ENCODE measurements around the gene HPN. TPM values are rescaled to one million over a fixed set of nuclear protein-coding genes. Genes with fewer than 3 reads are reported as not detected.

HPN gene
- polyA plus RNA-seq, 1 donor = 0.23 TPM

GRCh38 chr19:35105411-35106290, 64.1 kb downstream of the HPN start:
- no peak for DNase-seq (ENCODE audit: low read depth)

GRCh38 chr19:35106291-35106583, 64.7 kb downstream of the HPN start:
- DNase-seq (ENCODE audit: low read depth) = no peak

- no peak for DNase-seq (ENCODE audit: low read depth)
Observed at GRCh38 chr19:35106898-35107541, 65.5 kb downstream of the HPN start.

DNA sequence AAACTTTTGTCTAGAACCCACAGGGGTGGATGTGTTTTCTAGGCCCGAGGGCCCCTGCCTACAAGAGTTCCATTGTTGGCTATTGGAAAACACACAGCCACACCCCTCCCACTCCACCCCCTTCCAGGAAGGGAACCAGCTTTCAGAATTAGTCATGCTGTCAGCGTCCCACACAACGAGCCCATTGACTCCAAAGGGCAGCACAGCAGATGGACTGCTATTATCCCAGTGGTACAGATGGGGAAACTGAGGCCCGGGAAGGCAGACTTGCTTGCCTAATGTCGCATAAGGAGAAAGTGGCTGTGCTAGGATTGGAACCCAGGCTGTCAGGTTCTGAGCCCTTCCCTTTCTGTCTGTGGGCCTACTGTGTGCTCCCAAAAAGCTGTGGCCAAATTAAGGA, 66.0 kb downstream of the HPN start:
- DNase-seq (ENCODE audit: low read depth) = no peak

DNA sequence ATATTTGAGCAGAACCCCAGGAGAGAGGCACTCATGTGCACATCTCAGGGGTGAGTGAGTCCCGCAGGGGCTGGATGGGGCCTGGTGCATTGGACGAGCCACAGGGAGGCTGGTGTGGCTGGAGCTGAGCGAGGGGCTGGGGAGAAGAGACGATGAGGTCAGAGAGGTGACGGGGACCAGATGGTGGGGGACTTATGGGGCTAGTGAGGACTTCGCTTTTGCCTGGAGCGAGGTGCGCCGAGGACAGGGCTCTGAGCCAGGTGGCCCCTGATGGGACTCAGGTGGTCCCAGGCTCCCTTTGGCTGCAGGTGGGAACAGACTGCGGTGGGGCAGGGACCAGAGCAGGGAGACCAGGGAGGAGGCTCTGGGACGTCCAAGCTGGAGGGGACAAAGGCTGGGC, 67.2 kb downstream of the HPN start:
- DNase-seq (ENCODE audit: low read depth) = no peak

GRCh38 chr19:35109395-35110112, 68.0 kb downstream of the HPN start:
- DNase-seq (ENCODE audit: low read depth) = no peak

DNA sequence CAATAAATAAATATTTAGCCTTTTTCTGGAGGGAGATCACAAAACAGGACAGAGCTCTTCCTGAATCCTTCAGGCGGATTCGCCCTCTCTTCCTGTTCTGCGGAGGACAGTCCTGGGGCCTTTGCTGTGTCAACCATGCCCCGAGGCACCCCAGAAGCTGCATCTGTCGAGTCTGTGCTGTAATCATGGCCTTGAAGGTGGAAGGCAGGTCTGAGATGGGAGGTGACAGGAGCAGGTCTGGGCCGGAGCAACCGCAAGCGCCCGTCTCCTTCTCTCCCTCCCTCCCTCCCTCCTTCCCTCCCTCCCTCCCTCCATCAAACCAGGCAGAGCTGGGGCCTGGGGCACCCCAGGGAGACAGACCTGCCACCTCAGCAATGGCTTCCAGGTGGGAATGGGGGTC, 69.5 kb downstream of the HPN start:
- DNase-seq (ENCODE audit: low read depth) = no peak

DNA sequence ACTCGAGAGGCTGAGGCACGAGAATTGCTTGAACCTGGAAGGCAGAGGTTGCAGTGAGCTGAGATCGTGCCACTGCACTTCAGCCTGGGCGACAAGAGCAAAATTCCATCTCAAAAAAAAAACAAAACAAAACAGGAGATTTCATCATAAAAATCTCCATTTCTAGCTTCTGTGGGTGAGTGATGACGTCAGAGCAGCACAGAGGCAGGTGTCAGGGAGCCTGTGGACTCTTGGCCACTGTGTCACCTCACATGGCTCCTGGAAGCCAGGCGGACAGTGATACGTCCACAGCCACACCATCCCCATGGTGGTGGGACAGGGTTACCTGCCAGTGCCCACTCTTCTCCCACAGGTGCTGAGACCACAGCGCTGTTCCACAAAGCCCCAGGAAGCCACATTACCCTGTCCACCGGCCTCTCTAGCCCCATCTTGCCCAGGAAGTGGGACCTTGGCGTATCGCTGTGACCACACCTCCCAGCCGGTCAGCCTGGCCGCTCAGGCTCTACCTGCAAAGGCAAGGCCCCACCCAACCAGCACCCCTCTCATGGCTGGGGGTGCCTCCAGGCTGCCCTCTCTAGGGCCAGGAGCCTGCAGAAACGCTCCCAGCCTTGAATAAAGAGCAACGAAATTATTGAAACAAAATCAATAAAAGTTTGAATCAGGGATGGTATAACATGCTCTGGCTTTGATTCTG, 71.6 kb downstream of the HPN start:
- DNase-seq (ENCODE audit: low read depth) = no peak

DNA sequence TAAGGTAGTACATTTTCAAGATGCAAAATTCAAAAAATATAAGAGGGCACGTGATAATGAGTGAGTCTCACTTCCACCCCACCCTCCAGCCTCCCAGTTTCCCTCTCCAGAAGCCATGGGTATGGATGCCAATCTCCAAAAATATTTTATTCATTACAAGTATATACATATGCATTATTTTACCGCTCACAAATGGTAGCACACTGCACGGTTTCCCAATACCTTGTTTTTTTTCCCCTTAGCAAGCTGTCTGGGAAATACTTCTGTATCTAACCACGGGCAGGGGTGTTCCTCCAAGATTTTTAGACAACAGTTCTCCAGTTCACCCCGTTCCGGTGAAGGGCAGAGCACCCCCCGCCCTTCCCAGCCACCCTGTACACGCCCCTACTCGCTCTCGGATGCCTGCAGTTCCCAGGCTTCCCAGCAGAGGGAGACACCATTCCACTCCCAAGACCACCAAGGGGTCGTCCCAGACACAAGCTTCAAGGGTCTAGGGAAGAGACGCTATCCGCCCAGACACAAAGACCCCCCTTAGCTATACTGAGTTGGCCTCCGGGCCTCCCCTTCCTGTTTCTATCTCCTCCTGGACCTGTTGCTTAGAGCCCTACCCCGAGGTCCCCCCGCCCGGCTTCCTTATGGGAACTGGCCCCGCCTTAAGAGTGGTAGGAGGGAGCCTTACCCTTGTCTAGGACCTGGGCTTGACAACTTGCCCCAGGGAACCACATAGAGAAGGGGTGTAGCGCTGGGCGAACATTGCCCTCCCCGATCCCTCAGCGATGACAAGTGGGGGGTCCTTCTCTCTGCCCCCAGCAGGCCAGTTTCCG, 73.0 kb downstream of the HPN start:
- no peak for DNase-seq (ENCODE audit: low read depth)

- DNase-seq (ENCODE audit: low read depth) = no peak
Observed at GRCh38 chr19:35115177-35115951, 73.8 kb downstream of the HPN start, which contains the start of gene FXYD3. TSS of gene FXYD3 (plus strand) at chr19:35115823. CDS start at chr19:35119377, 3,554 bp downstream.

Other genes starting within 250 kb of the HPN start
- 3.6 TPM for gene ZNF30, start 114.8 kb upstream of the HPN start, polyA plus RNA-seq (ENCODE audit: insufficient read length)
- 2.0 TPM for gene ZNF792, start 77.5 kb upstream of the HPN start, polyA plus RNA-seq (ENCODE audit: insufficient read length)
- gene GRAMD1A, start 41.4 kb upstream of the HPN start, polyA plus RNA-seq (ENCODE audit: insufficient read length) = 41.0 TPM
- 6.3 TPM for gene SCN1B, start 11.3 kb upstream of the HPN start, polyA plus RNA-seq (ENCODE audit: insufficient read length)
- 0.42 TPM for gene FXYD3, start 74.1 kb downstream of the HPN start, polyA plus RNA-seq (ENCODE audit: insufficient read length)
- 9.0 TPM for gene LGI4, start 93.3 kb downstream of the HPN start, polyA plus RNA-seq (ENCODE audit: insufficient read length)
- gene FXYD1, start 97.1 kb downstream of the HPN start, polyA plus RNA-seq (ENCODE audit: insufficient read length) = 261 TPM
- gene FXYD7, start 101.5 kb downstream of the HPN start, polyA plus RNA-seq (ENCODE audit: insufficient read length) = 1.0 TPM
- gene FXYD5, start 113.0 kb downstream of the HPN start, polyA plus RNA-seq (ENCODE audit: insufficient read length) = 16.2 TPM
- gene FAM187B, start 187.0 kb downstream of the HPN start, polyA plus RNA-seq (ENCODE audit: insufficient read length) = not detected
- gene LSR, start 207.3 kb downstream of the HPN start, polyA plus RNA-seq (ENCODE audit: insufficient read length) = 3.7 TPM
- 100 TPM for gene USF2, start 227.2 kb downstream of the HPN start, polyA plus RNA-seq (ENCODE audit: insufficient read length)
- gene HAMP, start 240.8 kb downstream of the HPN start, polyA plus RNA-seq (ENCODE audit: insufficient read length) = 0.15 TPM

Data from forelimb muscle (tissue), 1 donor.